SK-N-SH (cell line): ENCODE results near the gene GJB2.

Experiments
- CTCF ChIP-seq: fragments of 200-600 bp; sonication (generic); IDR thresholded peaks from 2 replicates; pipeline ENCODE4 v1.6.1; 2017; ENCODE audit warnings: antibody characterized with exemption, mild to moderate bottlenecking, moderate library complexity
- EP300 ChIP-seq, 2 experiments: IDR thresholded peaks; 2 replicates each; pipeline versions ENCODE4 v1.4.0 to v1.6.1; 2012; ENCODE audit warnings: borderline replicate concordance in 1 of 2, low read depth in 1 of 2, low read length in 1 of 2
- MAX ChIP-seq: IDR thresholded peaks from 2 replicates; pipeline ENCODE4 v1.4.0; 2012; ENCODE audit warnings: low read depth
- MXI1 ChIP-seq: IDR thresholded peaks from 2 replicates; pipeline ENCODE4 v1.6.1; 2012; ENCODE audit warnings: mild to moderate bottlenecking, low read depth, low read length, improper control_type of control experiment
- POLR2AphosphoS5 ChIP-seq: IDR thresholded peaks from 2 replicates; pipeline ENCODE4 v1.6.1; 2012; ENCODE audit warnings: low read depth, low read length
- REST ChIP-seq: IDR thresholded peaks from 2 replicates; pipeline ENCODE4 v1.6.1; 2012; ENCODE audit warnings: mild to moderate bottlenecking, low read depth, low read length, moderate library complexity
- SIN3A ChIP-seq: IDR thresholded peaks from 2 replicates; pipeline ENCODE4 v1.6.1; 2012; ENCODE audit warnings: low read depth, mild to moderate bottlenecking, low read length, moderate library complexity, borderline replicate concordance

DNA sequence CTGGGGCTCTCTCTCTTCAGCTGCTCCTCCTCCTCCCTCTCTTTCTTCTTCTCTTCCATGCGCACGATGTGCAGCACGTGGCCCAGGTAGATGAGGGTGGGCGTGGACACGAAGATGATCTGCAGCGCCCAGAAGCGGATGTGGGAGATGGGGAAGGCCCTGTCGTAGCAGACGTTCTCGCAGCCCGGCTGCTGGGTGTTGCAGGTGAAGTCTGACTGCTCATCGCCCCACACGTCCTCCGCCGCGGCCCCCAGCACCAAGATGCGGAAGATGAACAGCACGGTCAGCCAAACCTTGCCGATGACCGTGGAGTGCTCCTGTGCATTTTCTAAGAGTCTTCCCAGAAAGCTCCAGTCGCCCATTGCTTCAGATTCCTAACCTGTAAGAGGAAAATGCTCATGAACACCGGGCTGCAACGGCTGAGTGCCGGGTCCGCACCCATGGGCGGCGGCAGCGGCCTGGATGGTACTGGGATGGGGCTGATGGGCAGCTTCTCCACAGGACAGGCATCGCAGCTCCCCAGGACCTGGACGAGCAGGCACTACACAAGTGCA lies 49.7 kb downstream of the GJB2 start:
- TF ChIP-seq MXI1 (no peak), CTCF (no peak), REST (no peak), POLR2AphosphoS5 (no peak), EP300 (IDR thresholded peaks at IDR 0.05; ENCODE audit: borderline replicate concordance in 1 of 2, low read depth in 1 of 2, low read length in 1 of 2) (no peak), SIN3A (no peak), MAX (no peak)
